G401 (cell line): ENCODE data around the gene CAMKMT. TPM values are rescaled to one million over a fixed set of nuclear protein-coding genes. Genes with fewer than 3 reads are reported as not detected.

ENCODE experiments used
- DNase-seq: peaks from one replicate; pipeline ENCODE4 v3.0.0-alpha.2; 2015; ENCODE audit warnings: low spot score
- in situ Hi-C: cut with HindIII; loops from 2 replicates; pipeline ENCODE4 v1.10.0; 2016; ENCODE audit warnings: low sequenced_read_pairs, mixed read lengths
- total RNA-seq: library from RNA; depleted of rRNA; stranded (reverse); fragments of >200 nt; shearing (Covaris generic); gene quantifications from 2 replicates; pipeline ENCODE4 v1.2.3, GENCODE V29; 2014

Gene CAMKMT
- total RNA-seq, 1 experiment from 2014 or later = 1.6 TPM

- in situ Hi-C loops = no loop called here
Measured at GRCh38 chr2:44671276-44671675, 309.5 kb downstream of the CAMKMT start.

DNA sequence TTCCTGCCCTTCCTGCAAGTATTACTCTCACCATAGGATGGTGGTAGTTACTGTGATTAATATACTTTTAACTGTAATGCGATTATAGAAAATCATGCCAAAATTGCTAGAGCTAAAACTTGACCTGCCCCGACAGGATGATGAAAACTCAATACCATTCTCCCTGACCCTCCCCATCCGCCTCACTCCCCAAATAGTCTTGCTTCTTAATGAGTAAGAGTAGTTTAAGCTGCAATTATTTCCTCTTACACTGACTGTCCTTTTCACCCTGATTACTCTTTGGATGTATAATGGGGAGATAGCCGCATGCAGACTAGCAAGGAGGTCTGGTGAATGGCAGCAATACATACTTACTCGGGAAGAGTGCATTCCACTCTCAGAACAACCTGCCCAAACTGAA lies 310.2 kb downstream of the CAMKMT start:
- in situ Hi-C loops = no loop called here
- DNase-seq = no peak

More at GRCh38 chr2:44671276-44671675, 309.5 kb downstream of the CAMKMT start:
- no peak for DNase-seq

DNA sequence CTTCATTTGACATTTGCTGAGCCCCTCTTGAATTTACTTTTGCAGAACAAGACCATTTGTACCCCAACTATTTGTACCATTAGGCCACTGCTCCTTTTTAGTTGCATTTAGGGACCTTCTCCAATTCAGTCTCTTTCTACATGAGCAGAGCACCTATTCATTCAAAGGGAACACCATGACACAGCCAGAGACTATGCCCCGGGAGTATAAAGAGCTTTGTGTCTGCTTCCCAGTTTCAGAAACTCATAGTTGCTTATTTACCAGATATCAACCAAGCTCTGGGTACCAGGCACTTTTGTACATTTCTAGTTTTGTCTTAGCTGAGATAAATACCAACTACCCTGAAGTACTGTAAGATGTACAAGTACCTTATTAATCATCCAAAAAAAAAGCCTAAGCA lies 310.7 kb downstream of the CAMKMT start:
- in situ Hi-C loops = no loop called here
- DNase-seq = no peak

DNA sequence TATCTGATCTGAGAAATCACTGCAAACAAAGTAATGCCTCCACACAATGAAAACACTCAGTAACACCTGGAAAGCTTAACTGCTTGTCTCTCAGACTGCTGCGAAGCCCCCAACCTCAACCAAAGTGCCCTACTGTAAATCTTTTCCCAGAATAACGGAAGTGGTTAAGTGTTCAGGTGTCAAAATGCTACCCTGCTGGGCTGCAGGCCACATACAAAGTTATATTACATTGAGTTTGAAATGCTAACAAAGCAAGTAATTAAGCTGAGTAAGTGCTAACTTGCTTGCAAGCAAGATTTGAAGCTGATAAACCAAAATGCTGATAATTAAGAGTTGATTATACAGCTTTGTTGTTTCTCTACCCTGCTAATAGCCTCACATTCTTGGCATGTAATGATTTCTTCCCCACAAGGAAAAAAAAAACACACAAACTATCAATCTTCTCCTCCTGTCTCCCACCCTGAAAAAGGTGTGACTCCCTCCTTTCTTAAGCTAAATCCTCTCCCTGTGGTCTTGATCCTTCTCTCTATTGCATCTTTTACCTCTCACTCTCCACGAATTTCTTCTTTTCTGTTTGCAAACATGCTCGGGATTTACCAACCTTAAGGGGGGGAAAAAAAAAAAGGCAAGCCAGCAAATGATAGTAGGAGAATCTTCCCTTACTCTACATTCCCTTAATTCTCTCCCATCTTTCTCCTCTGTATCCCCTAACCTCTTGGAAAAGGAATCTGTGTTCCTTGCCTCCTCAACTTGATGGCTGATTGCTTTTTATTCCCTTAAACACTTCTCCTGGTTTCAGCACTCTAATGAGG lies 312.9 kb downstream of the CAMKMT start:
- DNase-seq = no peak
- in situ Hi-C loops = no loop called here

- in situ Hi-C loops = no loop called here
- no peak for DNase-seq
Measured at GRCh38 chr2:44676379-44676778, 314.6 kb downstream of the CAMKMT start.

DNA sequence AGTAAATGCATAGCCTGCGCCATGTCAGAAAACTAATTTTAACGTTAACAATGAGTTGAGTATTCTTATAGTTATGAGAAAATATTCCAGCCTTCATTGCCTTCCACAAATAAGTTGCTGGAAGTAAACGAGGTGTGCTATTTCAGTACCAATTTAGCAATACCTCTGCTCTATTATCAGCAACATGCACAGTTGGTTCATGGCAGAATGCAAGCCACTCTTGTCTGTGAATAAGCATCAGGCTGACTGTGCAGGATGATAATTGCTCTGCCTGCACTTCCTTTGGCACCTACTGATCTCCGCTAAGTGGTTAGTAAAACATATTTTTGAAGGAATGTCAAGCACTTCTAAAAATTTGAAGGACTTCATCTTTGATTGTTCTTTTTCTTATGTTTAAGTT lies 317.8 kb downstream of the CAMKMT start:
- in situ Hi-C loops = no loop called here

DNA sequence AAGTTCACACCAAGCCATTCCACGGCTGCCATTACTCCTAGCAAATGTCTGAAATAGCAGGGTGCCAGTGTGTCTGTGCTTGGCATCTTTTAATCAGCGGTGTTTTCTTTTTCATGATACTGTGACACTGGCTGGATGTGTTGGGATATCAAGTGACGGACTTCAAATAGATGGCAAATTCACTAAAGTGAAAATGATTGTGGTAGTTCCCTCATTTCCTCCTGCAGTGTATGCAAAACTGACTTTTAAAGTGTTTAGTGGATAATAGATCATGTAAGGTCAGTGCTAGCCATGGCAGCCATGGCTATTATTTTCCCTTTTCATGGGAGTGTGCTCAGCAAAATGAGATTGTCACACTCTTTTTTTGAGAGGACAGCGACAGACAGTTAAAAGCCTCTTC lies 318.2 kb downstream of the CAMKMT start:
- in situ Hi-C loops = no loop called here
- no peak for DNase-seq

More for the DNA sequence above, 317.8 kb downstream of the CAMKMT start:
- DNase-seq = no peak

DNA sequence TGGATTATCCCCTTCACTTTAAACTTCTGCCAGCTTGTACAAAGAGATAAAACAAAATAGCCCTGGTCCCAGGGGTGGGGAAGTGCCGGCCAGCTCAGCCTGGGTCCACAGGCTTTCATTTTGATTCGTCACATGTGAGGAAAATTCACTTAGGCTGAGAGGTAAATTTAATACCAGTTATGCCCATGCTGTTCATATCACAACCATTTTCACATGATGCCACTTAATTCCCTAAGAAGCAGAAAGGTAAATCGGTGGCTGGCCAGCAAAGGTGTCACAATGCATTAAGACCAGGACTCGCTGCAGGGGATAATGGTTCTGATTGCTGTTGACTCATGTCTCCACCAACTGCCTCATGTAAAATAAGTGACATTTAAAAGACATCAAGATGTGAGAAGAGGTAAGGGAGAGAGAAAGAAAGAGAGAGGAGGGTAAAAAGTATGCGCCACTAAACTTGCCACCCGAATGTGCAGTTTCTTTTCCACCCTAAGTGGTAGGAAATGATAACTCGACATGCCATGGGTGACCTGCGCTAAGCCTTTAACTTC lies 318.8 kb downstream of the CAMKMT start:
- in situ Hi-C loops = no loop called here
- no peak for DNase-seq

DNA sequence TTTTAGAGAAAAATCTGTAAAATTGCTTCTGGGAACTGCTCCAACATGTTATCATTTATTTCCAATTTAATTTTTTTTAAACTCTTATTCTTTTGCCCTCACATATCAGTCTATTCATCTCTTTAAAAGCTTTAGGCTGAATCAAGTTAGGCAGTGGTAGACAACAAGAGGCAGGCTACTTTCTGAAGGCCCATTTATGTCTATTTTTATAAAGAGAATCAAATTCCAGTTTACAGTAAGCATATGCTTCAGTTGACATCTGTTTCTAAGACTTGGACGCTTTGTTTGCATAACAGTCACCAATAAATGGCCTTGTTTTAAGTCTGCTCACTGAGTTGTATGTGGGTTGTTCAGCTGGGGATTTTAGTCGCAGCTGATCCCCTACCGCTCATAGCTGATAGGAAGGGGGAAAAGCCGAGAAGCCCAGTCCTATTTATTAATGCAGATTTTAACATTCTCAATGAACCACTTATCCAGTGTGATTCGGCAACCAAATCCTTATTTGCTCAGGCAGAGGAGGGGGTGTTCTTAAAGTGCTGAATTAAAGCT lies 319.3 kb downstream of the CAMKMT start:
- in situ Hi-C loops = no loop called here
- no peak for DNase-seq

DNA sequence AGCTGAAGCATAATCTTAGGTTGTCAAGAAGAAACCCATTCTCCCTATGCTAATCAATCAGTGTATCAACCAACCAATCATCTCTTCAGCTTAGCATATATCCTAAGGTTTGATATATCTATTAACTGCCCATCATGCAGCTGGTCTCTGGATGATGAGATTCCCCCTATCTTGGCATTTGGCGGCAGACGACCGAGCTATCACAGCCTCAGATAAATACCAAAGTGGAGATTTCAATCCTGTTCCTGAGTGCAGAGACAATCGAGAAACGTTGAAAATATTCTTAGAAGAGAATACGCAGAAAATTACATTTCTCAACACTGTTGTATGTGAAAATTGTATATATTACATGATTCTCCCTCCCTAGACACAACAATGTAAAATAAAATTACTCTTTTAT lies 320.7 kb downstream of the CAMKMT start:
- in situ Hi-C loops = no loop called here
- no peak for DNase-seq

- DNase-seq = no peak
Measured at GRCh38 chr2:44684559-44684958, 322.8 kb downstream of the CAMKMT start.

GRCh38 chr2:44686561-44686960 lies 324.8 kb downstream of the CAMKMT start:
- in situ Hi-C loops = no loop called here
- no peak for DNase-seq

More at GRCh38 chr2:44684559-44684958, 322.8 kb downstream of the CAMKMT start:
- in situ Hi-C loops = no loop called here

DNA sequence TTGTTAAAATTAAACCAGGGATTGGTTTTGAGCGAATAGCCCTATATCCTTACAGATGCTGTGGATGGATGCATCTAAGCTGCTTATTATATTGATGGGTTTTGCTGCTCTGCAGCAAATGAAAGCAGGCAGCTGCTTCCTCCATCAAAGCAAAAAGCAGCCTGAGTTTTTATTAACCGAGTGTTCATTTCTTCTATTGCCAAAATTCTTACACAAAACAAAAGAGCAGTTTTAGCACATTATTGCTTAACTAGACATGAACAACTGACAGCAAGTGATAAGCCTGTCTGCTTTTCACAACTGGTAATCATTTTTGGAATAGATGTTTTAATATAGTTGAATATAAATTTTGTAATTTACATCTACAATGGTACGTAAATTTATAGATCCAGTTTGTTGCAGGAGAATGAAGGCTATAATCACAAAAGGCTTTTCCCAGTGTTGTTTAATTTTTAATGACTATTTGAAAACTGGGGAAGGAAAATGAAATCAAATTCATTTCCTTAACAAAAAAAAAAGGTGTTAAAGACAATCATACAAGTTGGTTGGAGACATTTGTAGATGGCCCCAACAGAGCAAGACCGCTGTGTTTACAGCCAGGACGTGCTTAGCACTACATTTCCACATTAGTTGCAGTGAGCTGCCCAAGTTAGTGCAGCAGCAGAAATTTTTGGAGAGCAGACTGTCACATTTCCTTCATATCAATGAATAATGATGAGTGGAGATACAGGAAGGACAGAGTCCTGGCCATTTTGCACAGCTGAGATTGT lies 326.1 kb downstream of the CAMKMT start:
- no peak for DNase-seq
- in situ Hi-C loops = no loop called here

DNA sequence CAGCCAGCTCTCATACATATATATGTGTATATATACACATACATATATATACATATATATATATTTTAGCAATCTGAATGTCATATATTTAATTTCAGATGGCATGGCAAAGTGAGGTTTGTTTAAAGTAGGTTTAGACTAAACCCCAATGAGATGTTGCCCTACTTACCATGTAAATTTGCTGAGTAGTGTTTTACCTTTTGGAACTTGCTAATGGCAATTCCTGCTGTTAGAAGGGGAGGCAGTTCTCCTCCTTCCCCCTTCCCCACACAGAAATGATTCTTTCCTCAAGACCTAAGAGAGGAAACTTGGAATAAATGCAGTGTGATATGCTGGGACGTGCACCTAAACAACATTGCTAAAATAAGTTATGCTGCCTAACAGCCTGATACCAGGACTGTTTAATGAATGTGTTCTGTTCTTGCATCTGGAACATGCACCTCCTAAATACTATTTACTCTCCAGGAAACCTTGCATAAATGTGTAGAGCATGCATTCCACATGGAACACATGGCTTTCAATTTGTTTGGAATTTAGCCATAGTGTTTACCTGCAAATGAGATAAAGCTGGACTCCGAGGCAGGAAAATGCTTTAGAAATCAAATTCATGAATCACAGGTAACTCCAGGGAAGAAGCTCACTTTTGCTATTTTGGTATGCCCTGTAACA lies 326.8 kb downstream of the CAMKMT start:
- in situ Hi-C loops = no loop called here
- no peak for DNase-seq

DNA sequence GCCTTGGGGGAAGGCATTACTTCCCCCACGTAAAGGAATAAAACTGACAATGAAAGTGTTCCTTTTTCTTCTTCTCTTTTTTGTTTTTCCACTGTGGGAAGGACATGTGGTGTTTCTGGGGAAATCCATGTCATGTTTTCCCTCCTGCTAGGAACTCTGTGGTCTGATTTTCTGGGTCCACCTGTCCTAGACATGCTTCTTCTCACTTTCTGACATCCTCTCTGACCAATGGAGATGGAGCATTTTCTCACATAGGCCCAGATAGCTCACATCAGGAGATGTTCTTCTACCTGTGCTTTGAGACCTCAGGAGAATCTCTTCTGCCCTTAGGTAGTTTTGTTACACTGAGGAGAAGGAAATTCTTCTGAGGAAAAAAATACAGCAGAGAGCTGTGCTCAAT lies 327.8 kb downstream of the CAMKMT start:
- no peak for DNase-seq
- in situ Hi-C loops = no loop called here

- DNase-seq = no peak
- in situ Hi-C loops = no loop called here
Measured at GRCh38 chr2:44691174-44691785, 329.5 kb downstream of the CAMKMT start.

- in situ Hi-C loops = no loop called here
Measured at GRCh38 chr2:44692821-44693220, 331.1 kb downstream of the CAMKMT start.

DNA sequence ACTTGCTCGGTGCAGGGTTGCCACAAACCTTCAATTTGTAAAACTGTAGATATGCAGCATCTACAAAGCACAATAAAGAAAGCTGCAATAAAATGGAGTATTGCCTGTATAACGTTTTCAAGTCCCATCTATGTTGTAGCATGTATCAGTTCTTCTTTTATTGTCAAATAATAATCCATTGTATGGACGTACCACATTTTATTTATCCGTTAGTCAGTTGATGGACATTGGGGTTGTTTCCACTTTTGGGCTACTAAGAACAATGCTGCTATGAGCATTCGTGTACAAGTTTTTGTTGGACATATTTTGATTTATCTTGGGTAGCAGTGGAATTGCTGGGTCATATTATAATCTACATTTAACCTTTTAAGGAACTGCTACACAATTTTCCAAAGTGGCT lies 339.1 kb downstream of the CAMKMT start:
- in situ Hi-C loops = no loop called here
- DNase-seq = no peak

More at GRCh38 chr2:44692821-44693220, 331.1 kb downstream of the CAMKMT start:
- no peak for DNase-seq

GRCh38 chr2:44705356-44705755 lies 343.6 kb downstream of the CAMKMT start:
- in situ Hi-C loops = no loop called here
- no peak for DNase-seq
